GM18499 (cell line): ENCODE results near the gene HES5.

ENCODE experiments used
- ATAC-seq: cut with Tn5 transposase; IDR thresholded peaks from one replicate; pipeline ENCODE4 v1.9.1; 2021; ENCODE audit warnings: moderate number of reproducible peaks; ENCODE audit not compliant: insufficient read depth, unreplicated experiment

HES5 gene

GRCh38 chr1:2483026-2483425 is 47.0 kb downstream of the HES5 start:
- no peak for ATAC-seq

- no peak for ATAC-seq
Observed at GRCh38 chr1:2482588-2482987, 47.5 kb downstream of the HES5 start.

GRCh38 chr1:2481885-2482284 is 48.2 kb downstream of the HES5 start:
- no peak for ATAC-seq

GRCh38 chr1:2480986-2481364 is 49.1 kb downstream of the HES5 start:
- no peak for ATAC-seq

GRCh38 chr1:2480236-2480985 is 49.7 kb downstream of the HES5 start:
- no peak for ATAC-seq

- no peak for ATAC-seq
Observed at GRCh38 chr1:2479618-2480017, 50.4 kb downstream of the HES5 start.

GRCh38 chr1:2479186-2479585 is 50.9 kb downstream of the HES5 start:
- no peak for ATAC-seq
